Endodermal cell (in vitro differentiated cells): Measurements from ENCODE around the gene DNAH11. TPM values are rescaled to one million over a fixed set of nuclear protein-coding genes. Genes with fewer than 3 reads are reported as not detected.

Source experiments
- DNase-seq: peaks from one replicate; pipeline ENCODE4 v3.0.0-alpha.2; 2017
- H3K27ac ChIP-seq: 2 replicates; pipeline ENCODE4 v1.5.1; 2013; ENCODE audit warnings: mild to moderate bottlenecking, low read depth, low read length, moderate library complexity
- H3K27me3 ChIP-seq: 2 replicates; pipeline ENCODE4 v1.6.1; 2013; ENCODE audit warnings: mild to moderate bottlenecking, low read length, moderate library complexity; ENCODE audit not compliant: insufficient read depth, control insufficient read depth, poor library complexity, severe bottlenecking
- H3K36me3 ChIP-seq: 2 replicates; pipeline ENCODE4 v1.7.0; 2013; ENCODE audit warnings: mild to moderate bottlenecking, low read length, moderate library complexity; ENCODE audit not compliant: control insufficient read depth, insufficient read depth
- H3K4me1 ChIP-seq: one replicate; pipeline ENCODE4 v1.7.0; 2013; ENCODE audit warnings: low read length; ENCODE audit not compliant: control insufficient read depth, insufficient read depth
- H3K4me3 ChIP-seq: 2 replicates; pipeline ENCODE4 v1.5.1; 2013; ENCODE audit warnings: mild to moderate bottlenecking, low read length, moderate library complexity
- H3K9ac ChIP-seq: 2 replicates; pipeline ENCODE4 v1.6.1; 2013; ENCODE audit warnings: mild to moderate bottlenecking, low read length, moderate library complexity; ENCODE audit not compliant: poor library complexity, severe bottlenecking; ENCODE audit errors: extremely low read depth
- H3K9me3 ChIP-seq: 2 replicates; pipeline ENCODE4 v1.6.1; 2013; ENCODE audit warnings: mild to moderate bottlenecking, low read length, moderate library complexity; ENCODE audit not compliant: control insufficient read depth
- H3K27ac Mint-ChIP-seq: 2 replicates; pipeline ENCODE4 v1.8.0; 2020; ENCODE audit warnings: mixed read lengths
- H3K27me3 Mint-ChIP-seq: 2 replicates; pipeline ENCODE4 v1.8.0; 2021; ENCODE audit warnings: mild to moderate bottlenecking, mixed read lengths; ENCODE audit not compliant: insufficient read depth
- H3K36me3 Mint-ChIP-seq: 2 replicates; pipeline ENCODE4 v1.8.0; 2020; ENCODE audit warnings: low read depth, mixed read lengths
- H3K4me1 Mint-ChIP-seq: 2 replicates; pipeline ENCODE4 v1.8.0; 2020; ENCODE audit warnings: mixed read lengths
- H3K4me3 Mint-ChIP-seq: 2 replicates; pipeline ENCODE4 v1.8.0; 2020; ENCODE audit warnings: mild to moderate bottlenecking, moderate library complexity, mixed read lengths
- H3K9me3 Mint-ChIP-seq: 2 replicates; pipeline ENCODE4 v1.8.0; 2020; ENCODE audit warnings: mild to moderate bottlenecking, mixed read lengths
- WGBS, 2 experiments: methylation state at CpG; one replicate each; pipeline versions ENCODE4 v1.1.5 to v1.1.7; 2013; ENCODE audit warnings: missing lambda C conversion rate in 2 of 2, mixed read lengths in 1 of 2; ENCODE audit not compliant: insufficient coverage in 1 of 2, insufficient read length in 1 of 2; 5-methylcytosine and 5-hydroxymethylcytosine counted together
- total RNA-seq, 2 donors: library from RNA; stranded (reverse); fragmentation: NEBNext Ultra II Directional in 1 of 2; extraction: Animal tissue kit (Norgen Biotek cat#: 25700) in 1 of 2; gene quantifications; 2 replicates in 1 of 2; 3 replicates in 1 of 2; pipeline ENCODE4 v1.2.1, GENCODE V29; 2021
- TF ChIP-seq, protein P1 (sequence below): fragments of 200-600 bp; sonication (generic); conservative IDR thresholded peaks from 2 replicates; pipeline ENCODE4 v1.5.0; 2021; ENCODE audit warnings: antibody characterized with exemption, mild to moderate bottlenecking

DNAH11 gene
- total RNA-seq, 2 donors from 2014 or later: 0.80 to 0.99 TPM

- WGBS, 2 experiments: 92 to 100% methylated on average over 1 of the region's 1 CpG
- H3K4me3 Mint-ChIP-seq: no peak overlapping the region
- Histone ChIP-seq H3K27me3 (peaks cover 10% of the 10 kb centered on the region), H3K36me3 (no peaks in the 10 kb centered on the region), H3K4me1 (no peaks in the 10 kb centered on the region), H3K4me3 (no peak overlapping the region), H3K27ac (no peak overlapping the region), H3K9ac (no peak overlapping the region), H3K9me3 (no peaks in the 10 kb centered on the region)
- DNase-seq: no peak
- H3K4me1 Mint-ChIP-seq: no peaks in the 10 kb centered on the region
- TF ChIP-seq, protein P1, sequence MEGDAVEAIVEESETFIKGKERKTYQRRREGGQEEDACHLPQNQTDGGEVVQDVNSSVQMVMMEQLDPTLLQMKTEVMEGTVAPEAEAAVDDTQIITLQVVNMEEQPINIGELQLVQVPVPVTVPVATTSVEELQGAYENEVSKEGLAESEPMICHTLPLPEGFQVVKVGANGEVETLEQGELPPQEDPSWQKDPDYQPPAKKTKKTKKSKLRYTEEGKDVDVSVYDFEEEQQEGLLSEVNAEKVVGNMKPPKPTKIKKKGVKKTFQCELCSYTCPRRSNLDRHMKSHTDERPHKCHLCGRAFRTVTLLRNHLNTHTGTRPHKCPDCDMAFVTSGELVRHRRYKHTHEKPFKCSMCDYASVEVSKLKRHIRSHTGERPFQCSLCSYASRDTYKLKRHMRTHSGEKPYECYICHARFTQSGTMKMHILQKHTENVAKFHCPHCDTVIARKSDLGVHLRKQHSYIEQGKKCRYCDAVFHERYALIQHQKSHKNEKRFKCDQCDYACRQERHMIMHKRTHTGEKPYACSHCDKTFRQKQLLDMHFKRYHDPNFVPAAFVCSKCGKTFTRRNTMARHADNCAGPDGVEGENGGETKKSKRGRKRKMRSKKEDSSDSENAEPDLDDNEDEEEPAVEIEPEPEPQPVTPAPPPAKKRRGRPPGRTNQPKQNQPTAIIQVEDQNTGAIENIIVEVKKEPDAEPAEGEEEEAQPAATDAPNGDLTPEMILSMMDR: no peak
- no peaks in the 10 kb centered on the region for H3K36me3 Mint-ChIP-seq
- no peak overlapping the region for H3K27ac Mint-ChIP-seq
- H3K9me3 Mint-ChIP-seq: no peaks in the 10 kb centered on the region
- peaks cover 12% of the 10 kb centered on the region for H3K27me3 Mint-ChIP-seq
These were observed 263.0 kb downstream of the DNAH11 start for GRCh38 chr7:21805791-21806190.

DNA sequence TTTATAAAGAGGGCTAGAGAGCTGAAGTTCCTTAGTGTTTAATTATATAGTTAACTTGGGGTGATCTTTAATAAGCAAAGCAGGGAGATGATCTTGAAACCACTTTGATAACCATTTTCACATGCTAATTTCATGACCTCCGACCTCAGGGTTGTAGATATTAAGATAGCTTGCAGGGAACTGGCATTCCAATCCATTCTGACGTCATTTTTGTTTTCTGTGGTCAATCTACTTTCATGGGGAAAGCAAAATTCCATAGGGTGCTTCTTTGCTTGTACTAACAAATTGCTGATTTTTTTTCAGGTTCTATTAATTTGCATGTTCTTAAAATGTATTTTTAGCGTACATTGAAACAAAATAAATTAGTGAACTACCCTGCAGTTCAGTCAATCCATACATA, 263.5 kb downstream of the DNAH11 start:
- H3K9ac ChIP-seq: no peak overlapping the region
- peaks cover 10% of the 10 kb centered on the region for H3K27me3 ChIP-seq
- no peaks in the 10 kb centered on the region for H3K9me3 Mint-ChIP-seq
- H3K27ac ChIP-seq: no peak overlapping the region
- TF ChIP-seq, protein P1: no peak
- H3K36me3 Mint-ChIP-seq: no peaks in the 10 kb centered on the region
- no peak overlapping the region for H3K4me3 Mint-ChIP-seq
- H3K27me3 Mint-ChIP-seq: peaks cover 15% of the 10 kb centered on the region
- no peaks in the 10 kb centered on the region for H3K36me3 ChIP-seq
- H3K27ac Mint-ChIP-seq: no peak overlapping the region
- no peak for DNase-seq
- no peaks in the 10 kb centered on the region for H3K4me1 ChIP-seq
- H3K9me3 ChIP-seq: no peaks in the 10 kb centered on the region
- no peak overlapping the region for H3K4me3 ChIP-seq
- H3K4me1 Mint-ChIP-seq: no peaks in the 10 kb centered on the region
- 76 to 95% methylated on average over 2 to 3 of the region's 3 CpGs for WGBS, 2 experiments

DNA sequence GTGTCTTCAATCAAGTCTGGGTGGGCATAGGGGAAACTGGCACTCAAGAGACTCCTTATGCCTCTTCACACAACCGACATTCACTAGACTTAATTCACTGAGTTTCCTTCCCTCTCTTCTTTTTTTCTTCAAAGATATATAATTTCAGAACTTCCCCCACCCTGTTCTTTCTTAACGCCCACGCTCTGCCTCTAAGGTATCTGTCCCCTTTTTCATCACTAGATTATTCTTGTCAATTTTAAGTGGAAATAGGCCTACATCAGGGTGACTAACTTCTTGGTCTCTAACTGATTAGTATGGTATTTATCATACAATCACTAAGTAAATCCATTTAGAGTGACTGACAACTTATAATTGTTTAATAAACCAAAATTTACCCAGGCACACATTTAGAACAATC, 276.2 kb downstream of the DNAH11 start:
- H3K4me1 ChIP-seq: no peaks in the 10 kb centered on the region
- H3K36me3 Mint-ChIP-seq: no peaks in the 10 kb centered on the region
- no peak overlapping the region for H3K27ac ChIP-seq
- peaks cover 75% of the 10 kb centered on the region for H3K27me3 Mint-ChIP-seq
- TF ChIP-seq, protein P1: no peak
- H3K4me3 Mint-ChIP-seq: no peak overlapping the region
- H3K27ac Mint-ChIP-seq: no peak overlapping the region
- no peaks in the 10 kb centered on the region for H3K9me3 Mint-ChIP-seq
- no peak overlapping the region for H3K9ac ChIP-seq
- H3K36me3 ChIP-seq: no peaks in the 10 kb centered on the region
- WGBS, 2 experiments: 82 to 89% methylated on average over 3 of the region's 3 CpGs
- H3K4me3 ChIP-seq: no peak overlapping the region
- H3K4me1 Mint-ChIP-seq: peaks cover 4% of the 10 kb centered on the region
- no peak for DNase-seq
- peaks cover 7% of the 10 kb centered on the region for H3K9me3 ChIP-seq
- peaks cover 91% of the 10 kb centered on the region for H3K27me3 ChIP-seq
